ENCODE measurements around the gene SULT1C3. TPM values are rescaled to one million over a fixed set of nuclear protein-coding genes. Genes with fewer than 3 reads are reported as not detected.

SULT1C3 gene
- polyA plus RNA-seq, 2 of the 4 experiments (the other 2 are of a cell fraction): not detected

- Histone ChIP-seq H3K4me1 (no peaks in the 10 kb centered on the region), H3K27ac (no peak overlapping the region), H3K9me3 (no peaks in the 10 kb centered on the region), H3K4me2 (no peak overlapping the region), H3K4me3 (no peak overlapping the region)
- no peak for ATAC-seq
- FAIRE-seq: no peak
- TF ChIP-seq PHF8 (IDR thresholded peaks at IDR 0.05; ENCODE audit: borderline replicate concordance, low read depth) (no peak), TFCP2L1 (CRISPR knock-in tag; IDR thresholded peaks at IDR 0.05) (no peak), CHD2 (IDR thresholded peaks at IDR 0.05; ENCODE audit: low read length, partially characterized antibody) (no peak), ESRRA (IDR thresholded peaks at IDR 0.05; ENCODE audit: borderline replicate concordance, low read length) (no peak)
- ChIA-PET POLR2A (no interaction called here), CTCF (interaction anchor here (0.6 to 1.2 kb wide), 2 partner anchors 12 to 123 kb away, joined by 4 read pairs; no protein-coding TSS in a partner anchor)
- WGBS (ENCODE audit: missing lambda C conversion rate): 62% methylated on average over 4 of the region's 4 CpGs
- DNase-seq (ENCODE audit: low read depth in 1 of 2, low spot score in 1 of 2): no peak
Measured at GRCh38 chr2:108228006-108228405, 11.8 kb upstream of the SULT1C3 start.

DNA sequence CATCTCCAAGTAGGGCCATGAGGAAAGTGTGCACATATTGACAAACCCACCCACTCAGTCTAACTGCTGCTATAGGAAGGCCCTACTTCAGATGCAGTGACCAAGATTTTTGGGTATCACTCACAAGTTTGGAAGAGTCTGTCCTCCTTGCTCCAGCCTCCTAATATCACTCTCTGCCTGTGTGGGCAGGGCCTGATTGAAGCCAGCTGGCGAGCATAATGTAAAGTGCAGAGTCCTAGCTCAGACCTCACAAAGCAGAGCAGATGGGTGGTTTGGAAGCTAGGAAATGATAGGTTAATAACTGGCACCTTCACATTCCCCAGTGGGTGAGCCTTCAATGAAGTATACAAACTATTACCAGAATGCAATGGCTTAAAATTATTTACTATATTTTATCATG, 11.2 kb upstream of the SULT1C3 start:
- no peak for FAIRE-seq
- Histone ChIP-seq H3K4me3 (no peak overlapping the region), H3K9me3 (no peaks in the 10 kb centered on the region), H3K4me2 (no peak overlapping the region), H3K27ac (no peak overlapping the region), H3K4me1 (no peaks in the 10 kb centered on the region)
- DNase-seq (ENCODE audit: low read depth in 1 of 2, low spot score in 1 of 2): no peak
- CTCF ChIA-PET: interaction anchor here (0.6 to 1.2 kb wide), 2 partner anchors 13 to 122 kb away, joined by 4 read pairs; no protein-coding TSS in a partner anchor
- 80% methylated on average over 1 of the region's 1 CpG for WGBS (ENCODE audit: missing lambda C conversion rate)
- POLR2A ChIA-PET: no interaction called here
- no peak for ATAC-seq
- TF ChIP-seq MAX (IDR thresholded peaks at IDR 0.05) (no peak), HES2 (IDR thresholded peaks at IDR 0.05) (no peak)
- TF ChIP-seq, protein P1, sequence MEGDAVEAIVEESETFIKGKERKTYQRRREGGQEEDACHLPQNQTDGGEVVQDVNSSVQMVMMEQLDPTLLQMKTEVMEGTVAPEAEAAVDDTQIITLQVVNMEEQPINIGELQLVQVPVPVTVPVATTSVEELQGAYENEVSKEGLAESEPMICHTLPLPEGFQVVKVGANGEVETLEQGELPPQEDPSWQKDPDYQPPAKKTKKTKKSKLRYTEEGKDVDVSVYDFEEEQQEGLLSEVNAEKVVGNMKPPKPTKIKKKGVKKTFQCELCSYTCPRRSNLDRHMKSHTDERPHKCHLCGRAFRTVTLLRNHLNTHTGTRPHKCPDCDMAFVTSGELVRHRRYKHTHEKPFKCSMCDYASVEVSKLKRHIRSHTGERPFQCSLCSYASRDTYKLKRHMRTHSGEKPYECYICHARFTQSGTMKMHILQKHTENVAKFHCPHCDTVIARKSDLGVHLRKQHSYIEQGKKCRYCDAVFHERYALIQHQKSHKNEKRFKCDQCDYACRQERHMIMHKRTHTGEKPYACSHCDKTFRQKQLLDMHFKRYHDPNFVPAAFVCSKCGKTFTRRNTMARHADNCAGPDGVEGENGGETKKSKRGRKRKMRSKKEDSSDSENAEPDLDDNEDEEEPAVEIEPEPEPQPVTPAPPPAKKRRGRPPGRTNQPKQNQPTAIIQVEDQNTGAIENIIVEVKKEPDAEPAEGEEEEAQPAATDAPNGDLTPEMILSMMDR (IDR thresholded peaks at IDR 0.05): no peak

GRCh38 chr2:108229875-108230274, 9.9 kb upstream of the SULT1C3 start:
- ATAC-seq: no peak
- Histone ChIP-seq H3K27ac (no peak overlapping the region), H3K4me3 (no peak overlapping the region), H3K4me2 (no peak overlapping the region), H3K4me1 (no peaks in the 10 kb centered on the region), H3K9me3 (0 out of 3 replicates have a peak, but pooled peaks cover 2% of the 10 kb centered on the region)
- CTCF ChIA-PET: interaction anchor here (1.4 kb wide), 1 partner anchor 10 kb away, joined by 4 read pairs; the partner anchor contains the start of gene SULT1C3
- FAIRE-seq: no peak
- DNase-seq (ENCODE audit: low read depth in 1 of 2, low spot score in 1 of 2): no peak
- TF ChIP-seq RARB (CRISPR knock-in tag; IDR thresholded peaks at IDR 0.05) (no peak), POLR2AphosphoS2 (conservative IDR thresholded peaks at IDR 0.05; ENCODE audit: low read length) (no peak), HDAC2 (IDR thresholded peaks at IDR 0.05) (no peak), EP300 (IDR thresholded peaks at IDR 0.05) (no peak), CEBPB (IDR thresholded peaks at IDR 0.05) (no peak), HEYL (CRISPR knock-in tag; IDR thresholded peaks at IDR 0.05) (no peak), NPAS2 (CRISPR knock-in tag; IDR thresholded peaks at IDR 0.05; ENCODE audit: borderline replicate concordance) (no peak), EHF (CRISPR knock-in tag; IDR thresholded peaks at IDR 0.05) (no peak), PHF8 (IDR thresholded peaks at IDR 0.05; ENCODE audit: borderline replicate concordance, low read depth) (no peak), ZC3H11A (IDR thresholded peaks at IDR 0.05) (no peak), CBX8 (IDR thresholded peaks at IDR 0.05) (no peak), SMC3 (IDR thresholded peaks at IDR 0.05) (no peak), KDM1A (IDR thresholded peaks at IDR 0.05; ENCODE audit: low read depth) (no peak), ELK1 (IDR thresholded peaks at IDR 0.05; ENCODE audit: low read depth, low read length) (no peak)
- TF ChIP-seq, protein P2, sequence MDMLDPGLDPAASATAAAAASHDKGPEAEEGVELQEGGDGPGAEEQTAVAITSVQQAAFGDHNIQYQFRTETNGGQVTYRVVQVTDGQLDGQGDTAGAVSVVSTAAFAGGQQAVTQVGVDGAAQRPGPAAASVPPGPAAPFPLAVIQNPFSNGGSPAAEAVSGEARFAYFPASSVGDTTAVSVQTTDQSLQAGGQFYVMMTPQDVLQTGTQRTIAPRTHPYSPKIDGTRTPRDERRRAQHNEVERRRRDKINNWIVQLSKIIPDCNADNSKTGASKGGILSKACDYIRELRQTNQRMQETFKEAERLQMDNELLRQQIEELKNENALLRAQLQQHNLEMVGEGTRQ (IDR thresholded peaks at IDR 0.05): no peak
- POLR2A ChIA-PET: no interaction called here
- WGBS (ENCODE audit: missing lambda C conversion rate): 17% methylated on average over 2 of the region's 2 CpGs

All from A549 (cell line).